T47D (cell line): ENCODE measurements around the gene LOXHD1.

Source experiments
- DNase-seq, 2 experiments: peaks; one replicate each; pipeline versions ENCODE4 v3.0.0 to v3.0.0-alpha.2; 2011 to 2012; ENCODE audit warnings: low read depth in 1 of 2, low spot score in 1 of 2
- JUND ChIP-seq: IDR thresholded peaks from 2 replicates; pipeline ENCODE4 v1.6.1; 2012; ENCODE audit warnings: low read depth
- in situ Hi-C: cut with HindIII; loops from 2 replicates; pipeline ENCODE4 v1.10.0; 2016; ENCODE audit warnings: low sequenced_read_pairs, low pct_unique_long_range_greater_than_20kb

Gene LOXHD1

DNA sequence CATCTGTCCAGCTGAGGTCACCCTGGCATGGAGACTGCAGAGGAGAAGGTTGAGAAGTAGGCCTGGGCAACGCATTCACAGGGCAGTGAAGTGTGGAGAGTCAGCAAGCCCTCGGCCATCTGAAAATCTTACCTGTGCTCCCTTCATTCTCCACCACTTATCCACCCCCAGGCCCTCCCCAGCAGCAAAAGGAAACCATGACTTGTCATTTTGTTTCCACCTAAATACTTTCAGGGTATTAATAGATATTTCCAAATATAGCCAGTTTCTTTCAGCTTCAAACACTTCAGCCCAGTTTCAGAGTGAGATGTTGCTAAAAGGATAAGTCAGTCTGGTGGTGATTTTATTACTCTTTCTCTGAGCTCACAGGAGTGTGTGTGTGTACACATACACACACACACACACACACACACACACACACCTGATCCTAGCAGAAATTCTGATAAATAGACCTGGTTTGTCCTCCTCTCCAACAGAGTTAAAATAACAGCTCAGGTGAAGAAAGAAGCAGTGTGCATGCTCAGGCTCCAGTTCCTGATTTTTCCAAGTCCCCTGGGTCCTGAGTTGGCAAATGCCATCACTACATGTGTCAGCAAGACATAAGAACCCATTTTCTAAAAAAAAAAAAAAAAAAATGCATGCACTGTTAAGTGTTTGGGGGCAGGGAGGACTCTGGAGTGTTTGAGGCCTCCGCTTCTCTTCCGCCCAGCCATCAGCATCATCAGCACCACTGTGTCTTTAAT lies 82.8 kb downstream of the LOXHD1 start:
- in situ Hi-C loops = no loop called here
- no peak for DNase-seq
- TF ChIP-seq JUND = no peak

- in situ Hi-C loops = no loop called here
- no peak for DNase-seq
- no peak for TF ChIP-seq JUND
These were observed 83.9 kb downstream of the LOXHD1 start for GRCh38 chr18:46573156-46573555.

- no peak for DNase-seq
- in situ Hi-C loops = no loop called here
- TF ChIP-seq JUND = no peak
These were observed 85.3 kb downstream of the LOXHD1 start for GRCh38 chr18:46571756-46572155.

GRCh38 chr18:46570666-46571065 lies 86.4 kb downstream of the LOXHD1 start:
- TF ChIP-seq JUND = no peak

GRCh38 chr18:46570134-46570533 lies 86.9 kb downstream of the LOXHD1 start:
- in situ Hi-C loops = no loop called here
- no peak for DNase-seq
- TF ChIP-seq JUND = no peak

More at GRCh38 chr18:46570666-46571065, 86.4 kb downstream of the LOXHD1 start:
- no peak for DNase-seq
- in situ Hi-C loops = no loop called here

DNA sequence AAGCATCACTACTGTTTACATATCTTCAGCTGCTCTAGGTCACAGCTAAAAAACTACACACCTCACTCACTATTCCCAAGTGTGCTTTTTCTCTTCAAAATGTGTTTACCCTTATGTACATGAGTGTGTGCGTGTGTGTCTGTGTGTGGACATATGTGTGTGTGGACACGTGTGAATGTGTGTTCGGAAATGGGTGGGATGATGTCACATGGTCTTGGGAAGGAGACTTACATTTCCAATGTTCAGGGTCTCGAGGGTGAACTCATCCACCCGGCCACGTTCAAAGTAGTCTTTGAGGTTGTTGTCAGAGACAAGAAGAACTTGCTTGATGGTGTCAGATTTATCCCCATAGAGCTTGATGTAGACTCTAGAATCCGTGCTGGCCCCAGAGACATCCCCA lies 87.8 kb downstream of the LOXHD1 start:
- no peak for DNase-seq
- in situ Hi-C loops = no loop called here
- TF ChIP-seq JUND = no peak

DNA sequence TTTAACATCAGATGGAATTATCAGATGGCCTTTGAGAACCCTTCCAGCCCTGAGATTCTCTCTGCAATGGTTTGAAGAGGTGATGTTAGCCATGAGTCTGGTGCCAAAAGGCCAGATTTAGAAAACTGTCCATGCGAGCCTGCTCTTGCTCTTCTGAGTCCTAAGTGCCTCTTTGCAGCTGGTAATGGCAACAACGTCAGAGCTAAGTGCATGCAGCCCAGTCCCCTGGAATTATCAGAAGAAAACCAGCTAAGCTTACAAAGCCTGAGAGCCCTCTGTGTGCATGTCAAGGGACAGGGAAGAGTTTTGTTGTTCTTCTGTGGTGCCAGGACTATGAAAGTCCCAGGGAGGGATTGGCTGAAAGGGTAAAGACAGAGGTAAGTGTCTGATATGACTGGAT lies 89.8 kb downstream of the LOXHD1 start:
- in situ Hi-C loops = no loop called here
- TF ChIP-seq JUND = no peak
- DNase-seq = no peak

DNA sequence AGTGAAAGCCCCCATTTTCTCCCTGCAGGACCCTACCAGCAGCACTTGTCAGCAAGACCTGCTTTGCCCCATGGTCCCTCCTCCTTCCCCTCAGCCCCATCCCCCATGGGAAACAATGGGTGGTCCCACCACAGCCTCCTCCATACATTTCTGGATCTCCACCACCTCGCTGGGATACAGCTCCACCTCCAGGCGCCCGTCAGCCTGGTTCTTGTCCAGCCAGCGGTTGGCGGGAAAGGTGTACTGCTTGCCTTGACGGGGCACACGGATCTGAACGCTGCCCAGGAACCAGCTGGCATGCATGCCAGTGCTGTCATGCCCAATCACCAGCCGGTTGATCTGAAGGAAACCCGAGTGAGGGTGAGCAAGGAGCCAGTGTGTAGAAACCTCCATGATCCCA lies 90.9 kb downstream of the LOXHD1 start:
- in situ Hi-C loops = no loop called here
- no peak for DNase-seq
- no peak for TF ChIP-seq JUND

DNA sequence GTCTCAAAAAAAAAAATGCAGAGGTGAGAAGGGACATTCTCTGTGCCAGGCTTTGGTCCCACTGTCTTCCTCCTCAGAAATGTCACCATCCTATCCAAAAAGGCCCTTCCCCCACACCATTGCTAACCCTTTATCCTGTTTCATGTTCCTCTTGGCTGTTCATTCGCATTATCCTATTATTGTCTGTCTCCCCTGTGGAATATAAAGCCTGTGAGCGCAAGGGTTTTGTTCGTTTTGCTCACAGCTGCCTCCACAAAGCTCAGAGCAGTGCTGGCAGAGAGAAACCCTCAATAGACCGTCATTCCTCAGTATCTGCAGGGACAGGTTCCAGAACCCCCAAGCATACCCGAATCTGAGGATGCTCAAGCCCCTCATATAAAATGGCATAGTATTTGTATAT lies 91.8 kb downstream of the LOXHD1 start:
- DNase-seq = no peak
- TF ChIP-seq JUND = no peak
- in situ Hi-C loops = no loop called here

DNA sequence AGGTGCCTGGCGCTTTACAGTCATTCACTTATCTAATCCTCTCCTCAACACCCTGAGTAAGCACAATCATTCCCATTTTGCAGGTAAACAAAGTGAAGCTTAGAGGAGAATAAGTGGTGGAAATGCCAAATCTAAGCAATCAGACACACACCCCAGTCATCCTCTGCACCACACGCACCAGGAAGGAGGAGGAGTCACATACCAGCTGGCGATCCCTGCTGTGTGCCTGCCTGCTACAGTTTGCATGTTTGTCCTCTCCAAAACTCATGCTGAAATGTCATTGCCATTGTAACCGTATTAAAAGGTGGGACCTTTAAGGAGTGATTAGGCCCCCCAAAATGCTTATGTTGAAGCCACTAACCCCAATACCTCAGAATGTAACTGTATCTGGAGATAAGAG lies 93.7 kb downstream of the LOXHD1 start:
- TF ChIP-seq JUND = no peak
- no peak for DNase-seq

DNA sequence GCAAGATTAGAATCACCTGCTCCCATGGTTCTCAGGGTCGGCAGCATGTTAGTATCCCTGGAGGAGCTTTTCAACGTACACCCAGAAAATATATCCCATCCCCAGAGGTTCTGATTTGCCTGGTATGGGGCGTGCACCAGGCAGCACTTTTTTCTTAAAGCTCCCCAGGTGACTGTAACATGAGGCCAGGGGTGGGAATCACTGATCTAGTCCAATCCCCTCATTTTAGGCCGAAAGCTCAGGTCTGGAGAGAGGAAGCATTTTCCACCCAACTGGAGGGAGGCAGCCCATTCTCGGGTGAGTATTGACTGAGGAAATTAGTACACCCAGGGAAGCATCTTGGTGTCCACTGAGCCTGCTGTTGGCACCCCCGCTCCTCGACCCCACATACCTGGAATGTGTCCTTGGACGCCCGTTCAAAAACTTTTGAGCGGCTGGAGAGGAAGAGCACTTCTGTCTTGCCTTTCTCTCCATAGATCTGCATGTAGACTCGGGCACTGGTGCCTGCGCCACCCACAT lies 94.3 kb downstream of the LOXHD1 start:
- no peak for DNase-seq
- in situ Hi-C loops = no loop called here
- no peak for TF ChIP-seq JUND

More for the DNA sequence above, 93.7 kb downstream of the LOXHD1 start:
- in situ Hi-C loops = no loop called here

GRCh38 chr18:46560671-46561045 lies 96.4 kb downstream of the LOXHD1 start:
- in situ Hi-C loops = no loop called here
- no peak for TF ChIP-seq JUND
- no peak for DNase-seq

DNA sequence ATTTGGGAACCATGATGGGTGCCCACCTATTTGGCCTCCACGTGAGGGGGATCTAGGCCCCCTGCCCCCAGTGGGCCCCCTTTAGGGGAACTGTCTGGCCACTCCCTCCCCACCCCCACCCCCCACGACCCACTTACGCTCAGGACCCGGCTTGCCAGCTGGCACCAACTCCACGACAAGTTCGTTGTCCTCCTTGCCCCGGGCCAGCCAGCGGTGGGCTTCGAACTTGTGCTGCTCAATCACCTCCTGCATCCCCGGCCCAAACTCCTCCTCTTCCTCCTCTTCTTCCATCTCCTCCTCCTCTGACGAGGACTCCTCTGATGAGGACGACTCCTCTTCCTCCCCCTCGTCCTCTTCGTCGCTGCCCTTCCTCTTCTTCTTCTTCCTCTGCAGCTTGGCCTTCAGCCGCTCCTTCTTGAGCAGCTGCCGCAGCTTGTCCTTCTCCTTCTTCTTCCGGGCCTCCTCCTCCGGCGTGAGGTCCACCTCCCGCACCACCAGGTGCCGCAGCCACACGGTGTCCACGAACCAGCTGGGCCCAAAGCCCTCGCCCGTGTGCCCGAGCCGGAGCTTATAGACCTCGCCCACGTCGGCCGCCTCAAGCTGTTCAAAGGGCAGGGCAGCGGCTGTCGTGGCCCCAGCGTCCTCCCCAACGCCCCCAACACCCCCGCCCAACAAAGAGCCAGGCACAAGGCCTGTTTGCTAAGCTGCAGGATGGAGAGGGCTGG lies 96.9 kb downstream of the LOXHD1 start:
- no peak for DNase-seq
- TF ChIP-seq JUND = no peak
- in situ Hi-C loops = no loop called here
